Muscle layer of duodenum (tissue), 2 donors: ENCODE data around the gene ACBD4.

Source experiments
- H3K27ac ChIP-seq: one replicate; pipeline ENCODE4 v1.7.0; 2013; ENCODE audit warnings: mild to moderate bottlenecking, low read length
- H3K27me3 ChIP-seq: one replicate; pipeline ENCODE4 v1.7.0; 2013; ENCODE audit warnings: low read depth, mild to moderate bottlenecking, control low read depth, low read length
- H3K36me3 ChIP-seq, 2 donors: one replicate each; pipeline ENCODE4 v1.7.0; 2013; ENCODE audit warnings: low read length in 2 of 2, control low read depth in 1 of 2, mild to moderate bottlenecking in 1 of 2; ENCODE audit not compliant: insufficient read depth in 2 of 2, control insufficient read depth in 1 of 2
- H3K4me1 ChIP-seq, 2 donors: one replicate each; pipeline ENCODE4 v1.7.0; 2013; ENCODE audit warnings: low read length in 2 of 2, mild to moderate bottlenecking in 2 of 2, control low read depth in 1 of 2, moderate library complexity in 1 of 2; ENCODE audit not compliant: insufficient read depth in 2 of 2, control insufficient read depth in 1 of 2
- H3K4me3 ChIP-seq, 2 donors: one replicate each; pipeline ENCODE4 v1.7.0; 2013; ENCODE audit warnings: low read length in 2 of 2, low read depth in 1 of 2, mild to moderate bottlenecking in 1 of 2
- H3K9me3 ChIP-seq, 2 donors: one replicate each; pipeline ENCODE4 v1.7.0; 2013; ENCODE audit warnings: low read length in 2 of 2, control low read depth in 1 of 2, mild to moderate bottlenecking in 1 of 2; ENCODE audit not compliant: control insufficient read depth in 1 of 2
- donor health status: healthy.

ACBD4 gene

DNA sequence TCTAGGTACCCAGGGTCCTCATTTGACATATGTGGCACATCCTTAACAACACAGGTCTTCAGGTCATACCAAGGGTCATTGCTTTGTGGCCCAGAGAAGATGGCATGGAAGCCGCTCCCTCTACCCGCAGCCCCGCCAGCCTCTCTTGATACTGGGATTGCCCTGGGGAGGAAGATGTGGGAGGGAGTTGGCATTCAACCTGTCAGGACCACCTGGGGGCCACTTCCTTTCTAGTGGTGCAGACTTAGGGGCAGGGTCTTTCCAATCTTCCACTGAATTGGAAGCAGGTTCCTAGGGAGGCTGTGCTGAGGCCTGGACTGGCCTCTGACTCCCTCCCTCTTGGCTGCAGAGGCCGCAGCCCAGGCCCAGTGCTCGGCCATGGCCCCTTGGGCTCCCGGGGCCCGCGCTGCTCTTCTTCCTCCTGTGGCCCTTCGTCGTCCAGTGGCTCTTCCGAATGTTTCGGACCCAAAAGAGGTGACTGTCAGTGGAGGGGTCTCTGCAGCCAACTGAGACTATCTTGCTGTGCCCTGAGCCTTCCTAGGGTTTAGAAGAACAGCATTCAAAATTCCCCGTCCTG lies 7.7 kb downstream of the ACBD4 start:
- H3K4me3 ChIP-seq = peak overlapping the region in 1 of 2 donors; percentile 66
- peak overlapping the region; percentile 82 for H3K27ac ChIP-seq
- H3K4me1 ChIP-seq = peaks cover 5 to 34% of the 10 kb centered on the region in 2 donors

GRCh38 chr17:45143767-45144198 lies 8.3 kb downstream of the ACBD4 start:
- Histone ChIP-seq H3K36me3 (peaks cover 0 to 4% of the 10 kb centered on the region in 2 donors), H3K27ac (peak overlapping the region; percentile 82), H3K4me1 (peaks cover 5 to 34% of the 10 kb centered on the region in 2 donors), H3K4me3 (peak overlapping the region; percentile 46 to 66), H3K9me3 (no peaks in the 10 kb centered on the region), H3K27me3 (no peaks in the 10 kb centered on the region)

More for the DNA sequence above, 7.7 kb downstream of the ACBD4 start:
- Histone ChIP-seq H3K9me3 (no peaks in the 10 kb centered on the region), H3K27me3 (no peaks in the 10 kb centered on the region), H3K36me3 (peaks cover under 1 to 4% of the 10 kb centered on the region in 2 donors)

DNA sequence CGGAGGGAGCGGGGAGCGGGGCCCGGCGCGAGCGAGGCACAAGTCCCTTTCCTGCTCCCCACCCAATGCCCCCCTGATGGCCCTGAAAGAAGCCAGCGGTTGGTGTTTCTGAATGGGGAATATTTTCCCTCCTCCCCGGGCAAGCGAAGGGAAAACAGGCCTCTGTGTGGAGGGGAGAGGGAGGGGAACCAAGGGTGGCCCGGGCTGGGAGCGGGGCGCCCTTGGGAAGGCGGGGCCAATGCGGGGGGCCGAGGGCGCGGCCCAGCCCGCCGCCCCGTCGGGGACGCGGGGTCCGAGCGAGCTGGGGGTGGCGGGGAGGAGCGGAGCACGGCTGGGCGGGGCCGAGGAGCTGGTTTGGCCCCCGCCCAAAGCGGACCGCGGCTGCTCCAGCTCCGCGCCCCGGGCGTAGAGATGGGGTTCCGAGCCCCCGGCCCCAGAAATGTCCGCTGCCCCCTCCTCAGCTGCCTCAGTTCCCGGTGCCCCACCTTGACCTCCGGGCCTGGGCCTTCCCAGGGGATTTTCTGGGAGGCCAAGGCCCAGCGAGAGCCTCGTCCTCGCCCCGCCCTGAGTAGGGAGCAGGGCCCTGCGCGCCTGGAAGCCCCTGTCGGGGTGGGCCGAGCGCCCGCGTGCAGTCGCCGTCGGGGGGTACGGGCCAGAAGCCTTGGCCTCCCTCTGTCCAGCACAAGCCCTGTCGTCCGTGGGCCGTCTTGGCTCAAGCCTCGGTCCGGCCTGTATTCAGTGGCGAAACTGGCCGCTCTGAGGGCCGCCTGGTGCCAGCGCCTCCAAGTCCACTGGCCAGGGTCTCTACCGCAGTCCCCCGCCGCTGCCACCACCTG lies 8.9 kb downstream of the ACBD4 start:
- Histone ChIP-seq H3K4me1 (peaks cover 5 to 34% of the 10 kb centered on the region in 2 donors), H3K36me3 (peaks cover 0 to 4% of the 10 kb centered on the region in 2 donors), H3K27ac (peak overlapping the region; percentile 82), H3K9me3 (no peaks in the 10 kb centered on the region), H3K27me3 (no peaks in the 10 kb centered on the region), H3K4me3 (peak overlapping the region; percentile 46 to 66)

- Histone ChIP-seq H3K4me1 (peaks cover 5 to 34% of the 10 kb centered on the region in 2 donors), H3K27ac (peak overlapping the region; percentile 82), H3K27me3 (no peaks in the 10 kb centered on the region), H3K9me3 (no peaks in the 10 kb centered on the region), H3K4me3 (peak overlapping the region in 1 of 2 donors; percentile 66), H3K36me3 (peaks cover 0 to 4% of the 10 kb centered on the region in 2 donors)
Observed at GRCh38 chr17:45145035-45145389, 9.5 kb downstream of the ACBD4 start.

GRCh38 chr17:45146166-45146565 lies 10.7 kb downstream of the ACBD4 start:
- Histone ChIP-seq H3K36me3 (peaks cover 0 to 4% of the 10 kb centered on the region in 2 donors), H3K4me1 (peaks cover 7 to 40% of the 10 kb centered on the region in 2 donors), H3K27me3 (no peaks in the 10 kb centered on the region), H3K9me3 (no peaks in the 10 kb centered on the region), H3K27ac (peak overlapping the region; percentile 100), H3K4me3 (peak overlapping the region in 1 of 2 donors; percentile 69)

- Histone ChIP-seq H3K36me3 (peaks cover 0 to 4% of the 10 kb centered on the region in 2 donors), H3K27me3 (no peaks in the 10 kb centered on the region), H3K9me3 (no peaks in the 10 kb centered on the region), H3K4me1 (peaks cover 11 to 43% of the 10 kb centered on the region in 2 donors), H3K4me3 (peak overlapping the region; percentile 69 to 93), H3K27ac (peak overlapping the region; percentile 100)
Observed at GRCh38 chr17:45146592-45146889, 11.1 kb downstream of the ACBD4 start.

DNA sequence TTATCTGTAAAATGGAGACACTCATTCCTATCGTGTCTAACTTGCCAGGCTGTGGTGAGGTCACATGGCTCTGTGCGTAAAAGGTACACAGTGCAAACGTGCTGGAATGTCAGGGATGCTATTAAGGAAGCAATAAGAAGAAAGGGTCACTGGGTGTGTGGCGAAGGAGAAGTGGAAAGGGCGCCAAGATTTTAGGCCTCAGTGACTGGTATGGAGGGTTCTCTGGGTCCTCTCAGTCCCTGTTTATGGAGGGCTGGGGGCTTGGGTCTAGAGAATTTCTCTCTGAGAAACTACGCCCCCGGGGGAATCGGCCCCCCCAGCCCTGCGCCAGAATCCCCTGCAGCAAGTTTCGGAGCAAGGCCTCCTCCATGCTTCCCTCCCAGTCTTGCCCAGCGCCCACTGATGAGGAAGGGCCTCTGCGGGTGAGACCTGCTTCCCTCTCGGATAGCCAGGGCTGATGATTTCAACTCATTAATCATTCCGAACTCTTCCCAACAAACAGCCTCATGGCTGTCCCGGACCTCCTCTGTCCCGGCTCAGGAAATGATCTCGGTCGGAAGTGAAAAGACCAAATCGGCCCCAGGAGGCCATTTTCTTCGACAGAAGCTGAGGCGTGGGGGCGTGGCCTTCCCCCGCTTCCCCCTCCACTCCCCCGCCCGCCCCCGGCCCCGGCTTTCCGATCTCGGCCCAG lies 11.5 kb downstream of the ACBD4 start:
- H3K36me3 ChIP-seq = peaks cover 0 to 4% of the 10 kb centered on the region in 2 donors
- H3K9me3 ChIP-seq = no peaks in the 10 kb centered on the region
- peak overlapping the region; percentile 69 to 93 for H3K4me3 ChIP-seq
- no peaks in the 10 kb centered on the region for H3K27me3 ChIP-seq
- peaks cover 15 to 48% of the 10 kb centered on the region in 2 donors for H3K4me1 ChIP-seq
- H3K27ac ChIP-seq = peak overlapping the region; percentile 100

- Histone ChIP-seq H3K9me3 (no peaks in the 10 kb centered on the region), H3K4me3 (peak overlapping the region; percentile 69 to 93), H3K36me3 (peaks cover 0 to 4% of the 10 kb centered on the region in 2 donors), H3K27ac (peak overlapping the region; percentile 100), H3K27me3 (no peaks in the 10 kb centered on the region), H3K4me1 (peaks cover 15 to 48% of the 10 kb centered on the region in 2 donors)
Observed at GRCh38 chr17:45147581-45148182, 12.2 kb downstream of the ACBD4 start.

DNA sequence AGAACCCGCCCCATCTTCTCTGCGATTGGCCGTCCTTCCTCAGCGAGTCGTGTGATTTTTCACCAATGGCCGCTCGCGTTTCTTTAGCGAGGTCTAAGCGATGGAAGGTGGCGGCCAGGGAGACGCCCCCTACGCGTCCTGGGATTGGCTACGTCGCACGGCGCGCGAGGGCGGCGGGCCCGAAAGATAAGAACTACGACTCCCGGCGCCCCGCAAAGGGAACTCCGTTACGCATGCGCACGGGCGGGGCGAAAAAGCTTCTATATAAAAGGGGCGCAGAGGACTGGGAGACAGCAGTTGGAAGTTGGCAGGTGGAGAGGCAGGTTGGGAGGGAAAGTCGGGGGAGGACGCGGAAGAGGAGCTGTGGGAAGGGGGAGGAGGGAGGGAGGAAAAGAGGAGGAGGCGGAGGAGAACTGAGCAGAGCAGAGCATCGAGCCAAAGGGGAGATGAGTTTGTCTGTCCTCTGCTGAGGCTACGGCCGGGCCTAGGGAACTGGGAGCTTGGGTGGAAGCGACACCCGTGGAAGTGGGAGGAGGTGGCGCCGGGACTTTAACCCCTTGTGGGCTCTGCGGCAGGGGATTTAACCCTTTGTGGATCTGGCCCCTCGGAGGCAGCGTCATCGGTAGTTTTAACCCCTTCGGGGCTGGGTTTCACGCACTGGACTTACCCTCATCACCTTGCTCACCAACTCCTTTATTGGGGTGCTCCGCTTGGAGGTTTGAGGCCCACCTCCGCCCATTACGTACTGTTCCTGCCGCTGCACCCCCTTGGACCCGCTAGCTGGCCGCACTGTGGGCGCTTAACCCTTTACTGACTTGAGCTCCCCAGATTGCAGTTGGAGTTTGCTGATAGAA lies 12.9 kb downstream of the ACBD4 start, which contains the start of gene HEXIM1:
HEXIM1 (plus strand) TSS at position 293 of the 854 bp plus-strand sequence. CDS start 716 bp downstream, outside the sequence.
- H3K4me3 ChIP-seq = peak within 1 kb of the TSS; percentile 83 to 93
- peaks cover 0 to 4% of the 10 kb centered on the region in 2 donors for H3K36me3 ChIP-seq
- H3K9me3 ChIP-seq = no peaks in the 10 kb centered on the region
- H3K27ac ChIP-seq = peak within 1 kb of the TSS; percentile 100
- H3K4me1 ChIP-seq = peaks cover 15 to 44% of the 10 kb centered on the region in 2 donors
- no peaks in the 10 kb centered on the region for H3K27me3 ChIP-seq

DNA sequence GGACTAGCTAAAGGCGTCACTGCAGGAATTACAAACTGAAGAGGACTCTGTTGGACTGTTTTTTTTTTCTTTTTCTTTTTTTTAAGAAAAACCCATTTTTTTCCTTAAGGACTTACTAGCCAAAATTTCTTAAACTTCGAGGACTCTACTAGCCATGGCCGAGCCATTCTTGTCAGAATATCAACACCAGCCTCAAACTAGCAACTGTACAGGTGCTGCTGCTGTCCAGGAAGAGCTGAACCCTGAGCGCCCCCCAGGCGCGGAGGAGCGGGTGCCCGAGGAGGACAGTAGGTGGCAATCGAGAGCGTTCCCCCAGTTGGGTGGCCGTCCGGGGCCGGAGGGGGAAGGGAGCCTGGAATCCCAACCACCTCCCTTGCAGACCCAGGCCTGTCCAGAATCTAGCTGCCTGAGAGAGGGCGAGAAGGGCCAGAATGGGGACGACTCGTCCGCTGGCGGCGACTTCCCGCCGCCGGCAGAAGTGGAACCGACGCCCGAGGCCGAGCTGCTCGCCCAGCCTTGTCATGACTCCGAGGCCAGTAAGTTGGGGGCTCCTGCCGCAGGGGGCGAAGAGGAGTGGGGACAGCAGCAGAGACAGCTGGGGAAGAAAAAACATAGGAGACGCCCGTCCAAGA lies 13.7 kb downstream of the ACBD4 start:
- Histone ChIP-seq H3K9me3 (no peaks in the 10 kb centered on the region), H3K4me3 (peak overlapping the region; percentile 83 to 89), H3K4me1 (peaks cover 15 to 45% of the 10 kb centered on the region in 2 donors), H3K36me3 (peaks cover 0 to 4% of the 10 kb centered on the region in 2 donors), H3K27me3 (no peaks in the 10 kb centered on the region), H3K27ac (peak overlapping the region; percentile 94)
